ENCODE data around the gene R3HDM4.

DNA sequence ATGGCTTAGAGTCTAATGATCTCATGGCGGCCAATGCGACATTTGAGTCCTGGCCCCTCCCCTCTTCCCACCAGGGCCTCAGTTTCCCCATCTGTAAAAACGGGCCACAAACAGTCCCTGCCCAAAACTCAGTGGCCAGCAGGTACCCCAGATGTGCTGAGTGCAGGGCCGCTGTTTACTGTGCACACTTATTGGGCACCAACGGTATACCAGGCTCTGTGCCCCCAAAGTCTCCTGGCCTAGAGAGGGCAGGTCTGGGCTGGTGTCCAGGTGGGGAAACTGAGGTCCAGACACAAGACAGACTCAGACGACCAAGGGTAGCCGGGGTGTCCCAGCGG lies 47.6 kb upstream of the R3HDM4 start:
- TF ChIP-seq SPI1 (IDR thresholded peaks at IDR 0.05; ENCODE audit: low read depth, low read length) (no peak), POLR2A (IDR thresholded peaks at IDR 0.05; ENCODE audit: low read depth, low read length) (no peak), TAF1 (IDR thresholded peaks at IDR 0.05; ENCODE audit: low read depth, low read length) (no peak), POLR2AphosphoS5 (IDR thresholded peaks at IDR 0.05; ENCODE audit: low read depth, low read length) (no peak), POU2F2 (IDR thresholded peaks at IDR 0.05; ENCODE audit: low read depth, low read length) (no peak), PAX5 (IDR thresholded peaks at IDR 0.05; ENCODE audit: insufficient read depth, low read length, severe bottlenecking) (no peak)
